ENCODE results near the gene ARHGEF17. TPM values are rescaled to one million over a fixed set of nuclear protein-coding genes. Genes with fewer than 3 reads are reported as not detected.

ARHGEF17 gene
- total and polyA plus RNA-seq, 2 of the 13 experiments (the other 11 are each of a cell fraction or from before 2014, with no cell fraction given): 10.7 to 28.8 TPM

GRCh38 chr11:73267122-73267846, 40.8 kb upstream of the ARHGEF17 start:
- intact Hi-C loops (cut with micrococcal nuclease; ENCODE audit: unreplicated experiment): no loop called here
- H3K27me3 ChIP-seq (ENCODE audit: control insufficient read depth in 1 of 2, insufficient read depth in 2 of 2, low read length in 2 of 2): peaks cover 8 to 82% of the 10 kb centered on the region in 2 experiments; a peak in 4 of 5 replicates
- H4K20me1 ChIP-seq (ENCODE audit: insufficient read depth, low read length): no peaks in the 10 kb centered on the region
- BruUV-seq (replicated peaks): no TSS peak
- FAIRE-seq: no peak
- H3K27ac ChIP-seq (ENCODE audit: extremely low read length, insufficient read depth, low read length): no peak overlapping the region
- no peak overlapping the region for H3K4me3 ChIP-seq (replicated peaks in 1 of 3; ENCODE audit: insufficient read depth in 1 of 3, low read depth in 2 of 3, low read length in 3 of 3)
- peaks cover 40% of the 10 kb centered on the region for H3K4me1 ChIP-seq (ENCODE audit: insufficient read depth, low read length)
- in situ Hi-C loops (cut with HindIII; ENCODE audit: extremely low pct_ligation_motif_present, low pct_unique_long_range_greater_than_20kb): no loop called here
- no peak for TF ChIP-seq POLR2A (IDR thresholded peaks at IDR 0.05; ENCODE audit: insufficient read depth in 1 of 2, low read depth in 2 of 2, low read length in 2 of 2)
- no peak for TF ChIP-seq MAF1 (CRISPR knock-in tag; IDR thresholded peaks at IDR 0.05; ENCODE audit: borderline replicate concordance)
- TF ChIP-seq ZXDC (CRISPR knock-in tag; IDR thresholded peaks at IDR 0.05): no peak
- no peak for TF ChIP-seq ZNF333 (CRISPR knock-in tag; IDR thresholded peaks at IDR 0.05; ENCODE audit: borderline replicate concordance)
- POLR2A ChIA-PET: interaction anchor here (1.2 kb wide), 1 partner anchor 42 kb away, joined by 3 read pairs; no protein-coding TSS in a partner anchor
- no peak overlapping the region for H3K9ac ChIP-seq (ENCODE audit: insufficient read depth, low read depth, low read length)
- no peaks in the 10 kb centered on the region for H3K79me2 ChIP-seq (ENCODE audit: insufficient read depth, low read length)
- no peak overlapping the region for H3K4me2 ChIP-seq (ENCODE audit: low read depth, low read length)
- no peaks in the 10 kb centered on the region for H3K36me3 ChIP-seq (replicated peaks in 1 of 2; ENCODE audit: control insufficient read depth in 1 of 2, insufficient read depth in 2 of 2, low read length in 2 of 2)
- 33% methylated on average over 3 of the region's 3 CpGs for WGBS (ENCODE audit: low lambda C conversion rate)
- no peaks in the 10 kb centered on the region for H3K9me3 ChIP-seq (ENCODE audit: low read length)
- no peak overlapping the region for H2AFZ ChIP-seq (ENCODE audit: low read length)
- CTCF ChIA-PET (ENCODE audit: low intra/inter-chr PET ratio, low total read pairs): no interaction called here
- no peak for ATAC-seq
- no peak for DNase-seq (ENCODE audit: low spot score)

Data from HepG2 (cell line).